Brain microvascular endothelial cell (primary cell): ENCODE data around the gene PCDHB13.
"Not testable (repeated sequence)": the region's sequence is repeated elsewhere in the genome, so short reads cannot be mapped to it uniquely, and the experiment has no call there.

Source experiments
- DNase-seq: peaks from one replicate; pipeline ENCODE4 v3.0.0-alpha.2; 2020
- H3K27ac ChIP-seq: fragments of 250-450 bp; sonication (Bioruptor Pico); 2 replicates; pipeline ENCODE4 v1.5.1; 2020; ENCODE audit warnings: mild to moderate bottlenecking, moderate library complexity
- H3K27me3 ChIP-seq: fragments of 250-450 bp; sonication (Bioruptor Pico); replicated peaks from 2 replicates; pipeline ENCODE4 v1.5.1; 2020; ENCODE audit warnings: mild to moderate bottlenecking
- H3K36me3 ChIP-seq: fragments of 250-450 bp; sonication (Bioruptor Pico); replicated peaks from 2 replicates; pipeline ENCODE4 v1.5.1; 2020; ENCODE audit warnings: mild to moderate bottlenecking
- H3K4me3 ChIP-seq: 2 replicates; pipeline ENCODE4 v1.5.1; 2011; ENCODE audit warnings: low read depth, mild to moderate bottlenecking, control low read depth, low read length, moderate library complexity
- in situ Hi-C: cut with HindIII; loops from 2 replicates; pipeline ENCODE4 v1.10.0; 2017; ENCODE audit warnings: low sequenced_read_pairs, low pct_ligation_motif_present
- TF ChIP-seq, protein P1 (sequence below): IDR thresholded peaks from 2 replicates; pipeline ENCODE4 v1.5.1; 2011; ENCODE audit warnings: low read depth, mild to moderate bottlenecking, moderate library complexity, low read length, control low read depth, inconsistent platforms; ENCODE audit errors: missing control alignments

PCDHB13 gene

DNA sequence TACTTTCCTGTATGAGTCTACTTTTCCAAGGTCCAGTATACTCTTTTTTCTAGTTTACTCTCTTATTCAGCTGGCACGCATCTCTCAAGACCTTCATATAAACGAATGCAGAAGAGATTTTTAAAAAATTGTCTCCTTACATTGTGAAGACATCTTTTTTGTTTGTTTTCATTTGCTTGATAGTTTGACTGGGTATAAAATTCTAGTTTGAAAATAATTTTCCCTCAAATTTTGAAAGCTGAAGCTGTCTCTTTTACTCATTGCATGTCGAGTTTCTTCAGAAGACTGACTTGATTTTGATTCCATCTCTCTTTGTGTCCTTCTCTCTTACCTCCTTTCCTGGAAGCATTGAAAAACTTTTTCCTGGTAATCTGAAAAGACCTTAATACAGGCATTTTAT, 17.4 kb upstream of the PCDHB13 start:
- no peak for DNase-seq
- TF ChIP-seq, protein P1, sequence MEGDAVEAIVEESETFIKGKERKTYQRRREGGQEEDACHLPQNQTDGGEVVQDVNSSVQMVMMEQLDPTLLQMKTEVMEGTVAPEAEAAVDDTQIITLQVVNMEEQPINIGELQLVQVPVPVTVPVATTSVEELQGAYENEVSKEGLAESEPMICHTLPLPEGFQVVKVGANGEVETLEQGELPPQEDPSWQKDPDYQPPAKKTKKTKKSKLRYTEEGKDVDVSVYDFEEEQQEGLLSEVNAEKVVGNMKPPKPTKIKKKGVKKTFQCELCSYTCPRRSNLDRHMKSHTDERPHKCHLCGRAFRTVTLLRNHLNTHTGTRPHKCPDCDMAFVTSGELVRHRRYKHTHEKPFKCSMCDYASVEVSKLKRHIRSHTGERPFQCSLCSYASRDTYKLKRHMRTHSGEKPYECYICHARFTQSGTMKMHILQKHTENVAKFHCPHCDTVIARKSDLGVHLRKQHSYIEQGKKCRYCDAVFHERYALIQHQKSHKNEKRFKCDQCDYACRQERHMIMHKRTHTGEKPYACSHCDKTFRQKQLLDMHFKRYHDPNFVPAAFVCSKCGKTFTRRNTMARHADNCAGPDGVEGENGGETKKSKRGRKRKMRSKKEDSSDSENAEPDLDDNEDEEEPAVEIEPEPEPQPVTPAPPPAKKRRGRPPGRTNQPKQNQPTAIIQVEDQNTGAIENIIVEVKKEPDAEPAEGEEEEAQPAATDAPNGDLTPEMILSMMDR = no peak
- Histone ChIP-seq H3K27ac (no peak overlapping the region), H3K27me3 (no peaks in the 10 kb centered on the region), H3K4me3 (no peak overlapping the region), H3K36me3 (no peaks in the 10 kb centered on the region)
- in situ Hi-C loops = no loop called here

DNA sequence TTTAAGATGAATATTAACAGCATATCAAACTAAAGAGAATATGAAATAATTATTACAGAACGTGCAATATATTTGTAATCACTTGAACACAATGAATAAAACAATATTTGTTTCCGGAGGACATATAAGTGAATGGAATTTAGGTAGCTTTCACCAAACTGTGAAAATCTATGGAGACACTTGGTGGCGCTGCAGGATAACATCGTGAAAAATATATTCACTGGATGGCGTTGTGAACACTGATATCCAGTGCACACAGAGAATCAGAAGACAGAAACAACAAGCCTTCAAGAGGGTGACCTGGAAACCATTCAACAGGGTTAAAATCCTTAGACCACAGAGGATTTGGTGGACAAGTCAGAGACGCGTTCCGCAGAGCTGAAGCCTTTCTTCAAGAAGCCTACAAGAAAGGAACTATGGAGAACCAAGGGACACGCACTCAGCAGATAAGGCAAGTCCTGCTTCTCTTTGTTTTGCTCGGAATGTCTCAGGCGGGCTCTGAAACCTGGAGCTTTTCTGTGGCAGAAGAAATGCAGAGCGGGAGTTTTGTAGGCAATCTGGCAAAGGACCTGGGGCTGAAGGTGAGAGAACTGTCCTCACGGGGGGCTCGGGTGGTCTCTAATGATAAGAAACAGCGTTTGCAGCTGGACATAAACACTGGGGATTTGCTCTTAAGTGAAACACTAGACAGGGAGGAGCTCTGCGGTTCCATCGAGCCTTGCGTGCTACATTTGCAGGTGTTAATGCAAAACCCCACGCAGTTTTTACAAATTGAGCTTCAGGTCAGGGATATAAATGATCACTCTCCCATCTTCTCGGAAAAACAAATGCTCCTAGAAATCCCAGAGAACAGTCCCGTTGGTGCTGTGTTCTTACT, 14.1 kb upstream of the PCDHB13 start, which contains the start of gene PCDHB11:
TSS of gene PCDHB11 (plus strand) at position 269 of the 877 bp plus-strand sequence. CDS start at position 417, 148 bp downstream.
- Histone ChIP-seq H3K4me3 (no peak within 1 kb of the TSS), H3K27me3 (no peaks in the 10 kb centered on the region), H3K27ac (no peak within 1 kb of the TSS), H3K36me3 (no peaks in the 10 kb centered on the region)
- no peak for DNase-seq
- TF ChIP-seq, protein P1 = no peak
- in situ Hi-C loops = no loop called here

DNA sequence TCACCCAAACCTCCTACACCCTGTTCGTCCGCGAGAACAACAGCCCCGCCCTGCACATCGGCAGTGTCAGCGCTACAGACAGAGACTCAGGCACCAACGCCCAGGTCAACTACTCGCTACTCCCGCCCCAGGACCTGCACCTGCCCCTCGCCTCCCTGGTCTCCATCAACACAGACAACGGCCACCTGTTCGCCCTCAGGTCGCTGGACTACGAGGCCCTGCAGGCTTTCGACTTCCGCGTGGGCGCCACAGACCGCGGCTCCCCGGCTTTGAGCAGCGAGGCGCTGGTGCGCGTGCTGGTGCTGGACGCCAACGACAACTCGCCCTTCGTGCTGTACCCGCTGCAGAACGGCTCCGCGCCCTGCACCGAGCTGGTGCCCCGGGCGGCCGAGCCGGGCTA, 12.6 kb upstream of the PCDHB13 start:
- DNase-seq, H3K27ac ChIP-seq, in situ Hi-C loops, H3K27me3 ChIP-seq, H3K4me3 ChIP-seq, H3K36me3 ChIP-seq: not testable (repeated sequence)

DNA sequence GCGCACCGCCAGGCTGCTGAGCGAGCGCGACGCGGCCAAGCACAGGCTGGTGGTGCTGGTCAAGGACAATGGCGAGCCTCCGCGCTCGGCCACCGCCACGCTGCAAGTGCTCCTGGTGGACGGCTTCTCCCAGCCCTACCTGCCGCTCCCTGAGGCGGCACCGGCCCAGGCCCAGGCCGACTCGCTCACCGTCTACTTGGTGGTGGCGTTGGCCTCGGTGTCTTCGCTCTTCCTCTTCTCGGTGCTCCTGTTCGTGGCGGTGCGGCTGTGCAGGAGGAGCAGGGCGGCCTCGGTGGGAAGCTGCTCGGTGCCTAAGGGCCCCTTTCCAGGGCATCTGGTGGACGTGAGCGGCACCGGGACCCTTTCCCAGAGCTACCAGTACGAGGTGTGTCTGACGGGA, 12.1 kb upstream of the PCDHB13 start:
- H3K27me3 ChIP-seq, H3K27ac ChIP-seq, H3K36me3 ChIP-seq, in situ Hi-C loops, H3K4me3 ChIP-seq, DNase-seq: not testable (repeated sequence)

DNA sequence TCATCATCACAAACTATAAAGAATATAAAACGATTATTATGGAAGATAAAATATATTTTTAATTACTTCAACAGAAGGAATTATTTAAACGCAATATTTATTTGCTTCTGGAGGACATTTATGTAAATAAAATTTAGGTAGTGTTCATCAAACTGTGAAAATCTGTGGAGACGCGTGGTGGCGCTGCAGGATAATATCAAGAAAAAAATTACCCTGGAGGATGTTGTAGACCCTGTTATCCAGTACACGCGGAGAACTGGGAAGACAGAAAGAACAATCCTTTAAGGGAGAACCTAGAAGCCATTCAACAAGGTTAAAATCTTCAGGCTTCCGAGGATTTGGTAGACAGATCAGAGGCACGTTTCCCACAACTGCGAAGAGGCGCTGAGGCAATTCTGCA, 5.2 kb upstream of the PCDHB13 start, which contains the start of gene PCDHB12:
TSS of gene PCDHB12 (plus strand) at position 242 of the 400 bp plus-strand sequence. CDS start 189 bp downstream, outside the sequence.
- Histone ChIP-seq H3K27me3 (no peaks in the 10 kb centered on the region), H3K4me3 (no peak within 1 kb of the TSS), H3K27ac (no peak within 1 kb of the TSS), H3K36me3 (no peaks in the 10 kb centered on the region)
- in situ Hi-C loops = no loop called here
- TF ChIP-seq, protein P1 = no peak
- DNase-seq = no peak

DNA sequence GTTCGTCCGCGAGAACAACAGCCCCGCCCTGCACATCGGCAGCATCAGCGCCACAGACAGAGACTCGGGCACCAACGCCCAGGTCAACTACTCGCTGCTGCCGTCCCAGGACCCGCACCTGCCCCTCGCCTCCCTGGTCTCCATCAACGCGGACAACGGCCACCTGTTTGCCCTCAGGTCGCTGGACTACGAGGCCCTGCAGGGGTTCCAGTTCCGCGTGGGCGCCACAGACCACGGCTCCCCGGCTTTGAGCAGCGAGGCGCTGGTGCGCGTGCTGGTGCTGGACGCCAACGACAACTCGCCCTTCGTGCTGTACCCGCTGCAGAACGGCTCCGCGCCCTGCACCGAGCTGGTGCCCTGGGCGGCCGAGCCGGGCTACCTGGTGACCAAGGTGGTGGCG, 3.4 kb upstream of the PCDHB13 start:
- H3K27ac ChIP-seq, in situ Hi-C loops, H3K4me3 ChIP-seq, DNase-seq, H3K36me3 ChIP-seq, H3K27me3 ChIP-seq: not testable (repeated sequence)

DNA sequence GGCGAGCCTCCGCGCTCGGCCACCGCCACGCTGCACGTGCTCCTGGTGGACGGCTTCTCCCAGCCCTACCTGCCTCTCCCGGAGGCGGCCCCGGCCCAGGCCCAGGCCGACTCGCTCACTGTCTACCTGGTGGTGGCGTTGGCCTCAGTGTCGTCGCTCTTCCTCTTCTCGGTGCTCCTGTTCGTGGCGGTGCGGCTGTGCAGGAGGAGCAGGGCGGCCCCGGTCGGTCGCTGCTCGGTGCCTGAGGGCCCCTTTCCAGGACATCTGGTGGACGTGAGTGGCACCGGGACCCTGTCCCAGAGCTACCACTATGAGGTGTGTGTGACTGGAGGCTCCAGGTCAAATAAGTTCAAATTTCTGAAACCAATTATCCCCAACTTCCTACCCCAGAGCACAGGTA, 2.9 kb upstream of the PCDHB13 start:
- in situ Hi-C loops = not testable (repeated sequence)

DNA sequence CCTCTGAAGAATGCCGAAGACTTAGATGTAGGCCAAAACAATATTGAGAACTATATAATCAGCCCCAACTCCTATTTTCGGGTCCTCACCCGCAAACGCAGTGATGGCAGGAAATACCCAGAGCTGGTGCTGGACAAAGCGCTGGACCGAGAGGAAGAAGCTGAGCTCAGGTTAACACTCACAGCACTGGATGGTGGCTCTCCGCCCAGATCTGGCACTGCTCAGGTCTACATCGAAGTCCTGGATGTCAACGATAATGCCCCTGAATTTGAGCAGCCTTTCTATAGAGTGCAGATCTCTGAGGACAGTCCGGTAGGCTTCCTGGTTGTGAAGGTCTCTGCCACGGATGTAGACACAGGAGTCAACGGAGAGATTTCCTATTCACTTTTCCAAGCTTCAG, 864 bp downstream of the PCDHB13 start:
- H3K27me3 ChIP-seq, H3K27ac ChIP-seq, in situ Hi-C loops, DNase-seq, H3K4me3 ChIP-seq, H3K36me3 ChIP-seq: not testable (repeated sequence)

More for the DNA sequence above, 2.9 kb upstream of the PCDHB13 start:
- not testable (repeated sequence) for DNase-seq, H3K4me3 ChIP-seq, H3K36me3 ChIP-seq, H3K27ac ChIP-seq, H3K27me3 ChIP-seq

DNA sequence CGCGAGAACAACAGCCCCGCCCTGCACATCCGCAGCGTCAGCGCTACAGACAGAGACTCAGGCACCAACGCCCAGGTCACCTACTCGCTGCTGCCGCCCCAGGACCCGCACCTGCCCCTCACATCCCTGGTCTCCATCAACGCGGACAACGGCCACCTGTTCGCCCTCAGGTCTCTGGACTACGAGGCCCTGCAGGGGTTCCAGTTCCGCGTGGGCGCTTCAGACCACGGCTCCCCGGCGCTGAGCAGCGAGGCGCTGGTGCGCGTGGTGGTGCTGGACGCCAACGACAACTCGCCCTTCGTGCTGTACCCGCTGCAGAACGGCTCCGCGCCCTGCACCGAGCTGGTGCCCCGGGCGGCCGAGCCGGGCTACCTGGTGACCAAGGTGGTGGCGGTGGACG, 1.8 kb downstream of the PCDHB13 start:
- DNase-seq, H3K36me3 ChIP-seq, H3K4me3 ChIP-seq, in situ Hi-C loops, H3K27ac ChIP-seq, H3K27me3 ChIP-seq: not testable (repeated sequence)

DNA sequence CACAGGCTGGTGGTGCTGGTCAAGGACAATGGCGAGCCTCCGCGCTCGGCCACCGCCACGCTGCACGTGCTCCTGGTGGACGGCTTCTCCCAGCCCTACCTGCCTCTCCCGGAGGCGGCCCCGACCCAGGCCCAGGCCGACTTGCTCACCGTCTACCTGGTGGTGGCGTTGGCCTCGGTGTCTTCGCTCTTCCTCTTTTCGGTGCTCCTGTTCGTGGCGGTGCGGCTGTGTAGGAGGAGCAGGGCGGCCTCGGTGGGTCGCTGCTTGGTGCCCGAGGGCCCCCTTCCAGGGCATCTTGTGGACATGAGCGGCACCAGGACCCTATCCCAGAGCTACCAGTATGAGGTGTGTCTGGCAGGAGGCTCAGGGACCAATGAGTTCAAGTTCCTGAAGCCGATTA, 2.3 kb downstream of the PCDHB13 start:
- H3K27ac ChIP-seq, H3K36me3 ChIP-seq, H3K4me3 ChIP-seq, H3K27me3 ChIP-seq, in situ Hi-C loops, DNase-seq: not testable (repeated sequence)
